ENCODE data around the gene NDFIP1.

The NDFIP1 gene

GRCh38 chr5:142168365-142168764 is 59.8 kb downstream of the NDFIP1 start:
- TF ChIP-seq CTCF (conservative IDR thresholded peaks at IDR 0.05; ENCODE audit: low read depth, low read length), result no peak
- DNase-seq (ENCODE audit: low read depth), result no peak
- H3K4me3 ChIP-seq (ENCODE audit: low read length), result no peak overlapping the region

- TF ChIP-seq CTCF (conservative IDR thresholded peaks at IDR 0.05; ENCODE audit: low read depth, low read length), result no peak
- H3K4me3 ChIP-seq (ENCODE audit: low read length), result no peak overlapping the region
These were observed 61.8 kb downstream of the NDFIP1 start for GRCh38 chr5:142170254-142170953.

GRCh38 chr5:142171270-142171669 is 62.7 kb downstream of the NDFIP1 start:
- no peak overlapping the region for H3K4me3 ChIP-seq (ENCODE audit: low read length)
- no peak for DNase-seq (ENCODE audit: low read depth)
- no peak for TF ChIP-seq CTCF (conservative IDR thresholded peaks at IDR 0.05; ENCODE audit: low read depth, low read length)

More at GRCh38 chr5:142170254-142170953, 61.8 kb downstream of the NDFIP1 start:
- no peak for DNase-seq (ENCODE audit: low read depth)

GRCh38 chr5:142175039-142175438 is 66.5 kb downstream of the NDFIP1 start:
- no peak for DNase-seq (ENCODE audit: low read depth)
- TF ChIP-seq CTCF (conservative IDR thresholded peaks at IDR 0.05; ENCODE audit: low read depth, low read length), result no peak
- H3K4me3 ChIP-seq (ENCODE audit: low read length), result no peak overlapping the region

GRCh38 chr5:142175461-142176142 is 67.0 kb downstream of the NDFIP1 start:
- TF ChIP-seq CTCF (conservative IDR thresholded peaks at IDR 0.05; ENCODE audit: low read depth, low read length), result no peak
- H3K4me3 ChIP-seq (ENCODE audit: low read length), result no peak overlapping the region
- no peak for DNase-seq (ENCODE audit: low read depth)

GRCh38 chr5:142176255-142176654 is 67.7 kb downstream of the NDFIP1 start:
- no peak for TF ChIP-seq CTCF (conservative IDR thresholded peaks at IDR 0.05; ENCODE audit: low read depth, low read length)
- no peak overlapping the region for H3K4me3 ChIP-seq (ENCODE audit: low read length)
- no peak for DNase-seq (ENCODE audit: low read depth)

- DNase-seq (ENCODE audit: low read depth), result no peak
- no peak overlapping the region for H3K4me3 ChIP-seq (ENCODE audit: low read length)
- no peak for TF ChIP-seq CTCF (conservative IDR thresholded peaks at IDR 0.05; ENCODE audit: low read depth, low read length)
These were observed 70.1 kb downstream of the NDFIP1 start for GRCh38 chr5:142178651-142179050.
